IMR-90 (cell line): ENCODE measurements around the gene POLR1B. TPM values are rescaled to one million over a fixed set of nuclear protein-coding genes. Genes with fewer than 3 reads are reported as not detected.

Source experiments
- ATAC-seq: fragments of 200-7000 bp; cut with Tn5 transposase; 2 replicates; pipeline ENCODE4 v1.9.1; 2020; ENCODE audit warnings: low read depth, mild to moderate bottlenecking, moderate library complexity
- BruUV-seq: library from RNA; stranded (reverse); fragments of 400-500 nt; replicated peaks from 2 replicates; lab custom pipeline; 2021; lab: Mats Ljungman, UMichigan
- CTCF ChIA-PET: fragments of 300-600 bp; formaldehyde crosslinking; extraction: SDS; loops from one replicate; lab custom pipeline; 2021; ENCODE audit warnings: antibody characterized with exemption; lab: Yijun Ruan, JAX
- POLR2A ChIA-PET: fragments of 300-600 bp; sonication (Branson Sonifier 250); formaldehyde crosslinking; loops from one replicate; lab custom pipeline; 2022; ENCODE audit warnings: antibody characterized with exemption; ENCODE audit not compliant: unreplicated experiment; lab: Charles Lee
- DNase-seq: peaks from one replicate; pipeline ENCODE4 v3.0.0; 2013
- H2AFZ ChIP-seq: replicated peaks from 2 replicates; pipeline ENCODE3; 2013; ENCODE audit warnings: low read length, mild to moderate bottlenecking; ENCODE audit not compliant: poor library complexity
- H2AK5ac ChIP-seq: 2 replicates; pipeline ENCODE4 v1.6.1; 2013; ENCODE audit warnings: low read depth, low read length, inconsistent platforms
- H2AK9ac ChIP-seq: replicated peaks from 2 replicates; pipeline ENCODE3; 2013; ENCODE audit warnings: mild to moderate bottlenecking, low read depth, low read length, moderate library complexity; ENCODE audit not compliant: poor library complexity
- H2BK120ac ChIP-seq: 2 replicates; pipeline ENCODE4 v1.6.1; 2013; ENCODE audit warnings: low read depth, low read length, inconsistent platforms
- H2BK15ac ChIP-seq: 3 replicates; pipeline ENCODE4 v1.6.1; 2013; ENCODE audit warnings: low read depth, low read length, inconsistent platforms
- H2BK20ac ChIP-seq: 2 replicates; pipeline ENCODE4 v1.6.1; 2013; ENCODE audit warnings: low read depth, mild to moderate bottlenecking, inconsistent platforms, low read length, moderate library complexity
- H2BK5ac ChIP-seq: 2 replicates; pipeline ENCODE4 v1.6.1; 2013; ENCODE audit warnings: mild to moderate bottlenecking, low read depth, low read length, inconsistent platforms; ENCODE audit not compliant: poor library complexity, severe bottlenecking
- H3K14ac ChIP-seq: replicated peaks from 2 replicates; pipeline ENCODE4 v1.6.1; 2013; ENCODE audit warnings: low read depth, low read length, inconsistent platforms
- H3K18ac ChIP-seq: 2 replicates; pipeline ENCODE4 v1.6.1; 2013; ENCODE audit warnings: low read depth, low read length, control low read depth
- H3K23ac ChIP-seq: 2 replicates; pipeline ENCODE4 v1.6.1; 2013; ENCODE audit warnings: low read depth, low read length, inconsistent platforms
- H3K27ac ChIP-seq: 2 replicates; pipeline ENCODE4 v1.5.1; 2013; ENCODE audit warnings: mild to moderate bottlenecking, control low read depth, low read length; ENCODE audit not compliant: insufficient read depth
- H3K27me3 ChIP-seq: 2 replicates; pipeline ENCODE4 v1.6.1; 2013; ENCODE audit warnings: low read length; ENCODE audit not compliant: control insufficient read depth, insufficient read depth
- H3K36me3 ChIP-seq: 2 replicates; pipeline ENCODE4 v1.6.1; 2013; ENCODE audit warnings: low read length, mixed read lengths; ENCODE audit not compliant: control insufficient read depth, insufficient read depth
- H3K4ac ChIP-seq: 2 replicates; pipeline ENCODE4 v1.6.1; 2013; ENCODE audit warnings: low read depth, low read length, inconsistent platforms
- H3K4me1 ChIP-seq: 2 replicates; pipeline ENCODE4 v1.6.1; 2013; ENCODE audit warnings: low read length, mixed read lengths; ENCODE audit not compliant: control insufficient read depth, insufficient read depth
- H3K4me2 ChIP-seq: 2 replicates; pipeline ENCODE4 v1.6.1; 2013; ENCODE audit warnings: low read depth, mild to moderate bottlenecking, control low read depth, low read length, moderate library complexity
- H3K4me3 ChIP-seq: 2 replicates; pipeline ENCODE4 v1.5.1; 2013; ENCODE audit warnings: low read depth, mild to moderate bottlenecking, control low read depth, low read length, moderate library complexity; ENCODE audit not compliant: insufficient read depth
- H3K56ac ChIP-seq: 2 replicates; pipeline ENCODE4 v1.6.1; 2013; ENCODE audit warnings: low read length, inconsistent platforms; ENCODE audit not compliant: insufficient read depth; ENCODE audit errors: extremely low read depth
- H3K79me1 ChIP-seq, 2 experiments: 2 replicates each; pipeline ENCODE4 v1.6.1; 2013; ENCODE audit warnings: low read length in 2 of 2, inconsistent platforms in 1 of 2, low read depth in 1 of 2
- H3K9ac ChIP-seq: 2 replicates; pipeline ENCODE4 v1.6.1; 2013; ENCODE audit warnings: low read depth, low read length, control low read depth
- H3K9me1 ChIP-seq: 2 replicates; pipeline ENCODE4 v1.6.1; 2013; ENCODE audit warnings: low read length, inconsistent platforms; ENCODE audit not compliant: insufficient read depth
- H3K9me3 ChIP-seq: 2 replicates; pipeline ENCODE4 v1.6.1; 2013; ENCODE audit warnings: low read length; ENCODE audit not compliant: control insufficient read depth, insufficient read depth
- H4K20me1 ChIP-seq: 2 replicates; pipeline ENCODE4 v1.6.1; 2013; ENCODE audit warnings: low read length, inconsistent platforms; ENCODE audit not compliant: insufficient read depth
- H4K5ac ChIP-seq: 2 replicates; pipeline ENCODE4 v1.6.1; 2013; ENCODE audit warnings: mild to moderate bottlenecking, low read depth, low read length, control low read depth
- H4K8ac ChIP-seq, 2 experiments: 2 replicates each; pipeline ENCODE4 v1.6.1; 2013; ENCODE audit warnings: low read depth in 2 of 2, low read length in 2 of 2, control low read depth in 1 of 2, inconsistent platforms in 1 of 2
- H4K91ac ChIP-seq: 2 replicates; pipeline ENCODE4 v1.6.1; 2013; ENCODE audit warnings: low read depth, low read length, inconsistent platforms; ENCODE audit not compliant: insufficient read depth
- BHLHE40 ChIP-seq: fragments of 150-350 bp; IDR thresholded peaks from 2 replicates; pipeline ENCODE4 v1.6.1; 2016; ENCODE audit warnings: mild to moderate bottlenecking, low read depth, low read length
- CTCF ChIP-seq: conservative IDR thresholded peaks from 2 replicates; pipeline ENCODE4 v1.5.1; 2012; ENCODE audit warnings: mild to moderate bottlenecking, low read depth, low read length, improper control_type of control experiment
- FOS ChIP-seq: fragments of 150-350 bp; IDR thresholded peaks from 2 replicates; pipeline ENCODE4 v1.6.1; 2016; ENCODE audit warnings: low read depth, low read length
- MAFK ChIP-seq: IDR thresholded peaks from 2 replicates; pipeline ENCODE4 v1.6.1; 2012; ENCODE audit warnings: low read depth, low read length, improper control_type of control experiment
- MXI1 ChIP-seq: IDR thresholded peaks from 2 replicates; pipeline ENCODE4 v1.6.1; 2012; ENCODE audit warnings: low read depth, mild to moderate bottlenecking, low read length, moderate library complexity, borderline replicate concordance
- NFE2L2 ChIP-seq: fragments of 150-350 bp; IDR thresholded peaks from 2 replicates; pipeline ENCODE4 v1.6.1; 2016; ENCODE audit warnings: low read depth, mild to moderate bottlenecking, low read length
- RAD21 ChIP-seq: IDR thresholded peaks from 2 replicates; pipeline ENCODE4 v1.6.1; 2012; ENCODE audit warnings: low read length, improper control_type of control experiment
- RFX5 ChIP-seq: IDR thresholded peaks from 2 replicates; pipeline ENCODE4 v1.8.0; 2012; ENCODE audit warnings: low read depth, mild to moderate bottlenecking, low read length, moderate library complexity
- SMC3 ChIP-seq: fragments of 150-350 bp; IDR thresholded peaks from 2 replicates; pipeline ENCODE4 v1.6.1; 2016; ENCODE audit warnings: low read depth, mild to moderate bottlenecking, antibody characterized with exemption, low read length, moderate library complexity
- USF2 ChIP-seq: fragments of 150-350 bp; IDR thresholded peaks from 2 replicates; pipeline ENCODE4 v1.6.1; 2017; ENCODE audit warnings: mild to moderate bottlenecking, antibody characterized with exemption, low read length, low read depth
- WGBS, 2 experiments: methylation state at CpG; one replicate each; pipeline versions ENCODE4 v1.1.5 to v1.1.7; 2013; ENCODE audit warnings: missing lambda C conversion rate in 2 of 2; ENCODE audit not compliant: insufficient read length in 1 of 2; ENCODE audit errors: extremely low coverage in 2 of 2; 5-methylcytosine and 5-hydroxymethylcytosine counted together
- dilution Hi-C: fragments of 300-500 bp; cut with HindIII; formaldehyde crosslinking; loops from one replicate; pipeline ENCODE4 v1.14.3; 2018; ENCODE audit warnings: low sequenced_read_pairs; ENCODE audit not compliant: unreplicated experiment
- in situ Hi-C: fragments of 300-500 bp; cut with MboI; formaldehyde crosslinking; loops from 3 replicates; pipeline ENCODE4 v1.14.3; 2019; ENCODE audit warnings: low sequenced_read_pairs, inconsistent platforms, mixed read lengths
- intact Hi-C: fragments of 100-400 bp; cut with micrococcal nuclease; formaldehyde crosslinking; loops from 2 replicates; pipeline ENCODE4 v1.10.0; 2022
- polyA plus RNA-seq, 3 experiments: library from polyadenylated mRNA; depleted of rRNA; stranded (reverse); fragments of >200 nt; gene quantifications; 2 replicates each; pipeline ENCODE4 v1.2.3, GENCODE V29; 2012; ENCODE audit warnings: low replicate concordance in 1 of 3
- total RNA-seq: library from RNA; depleted of rRNA; stranded (reverse); fragments of >200 nt; gene quantifications from 2 replicates; pipeline ENCODE4 v1.2.3, GENCODE V29; 2012

The POLR1B gene
- total and polyA plus RNA-seq, 2 of the 4 experiments (the other 2 are of a cell fraction), result 10.5 to 24.6 TPM

GRCh38 chr2:112528541-112528940, 13.7 kb upstream of the POLR1B start:
- H2AK9ac ChIP-seq, result peak overlapping the region; percentile 28
- no peak overlapping the region for H3K4me3 ChIP-seq
- CTCF ChIA-PET, result no interaction called here
- H3K56ac ChIP-seq, result no peak overlapping the region
- H3K79me1 ChIP-seq, result peaks cover 0 to 8% of the 10 kb centered on the region in 2 experiments; a peak in 2 of 4 replicates
- H4K91ac ChIP-seq, result no peak overlapping the region
- POLR2A ChIA-PET, result no interaction called here
- 95% methylated on average over 4 of the region's 5 CpGs; no CpG with 5 or more reads in 1 of the 2 experiments for WGBS, 2 experiments
- no peak overlapping the region for H2BK5ac ChIP-seq
- no peak overlapping the region for H2BK120ac ChIP-seq
- TF ChIP-seq NFE2L2 (no peak), SMC3 (no peak), USF2 (no peak), BHLHE40 (no peak), MXI1 (no peak), CTCF (no peak), RFX5 (no peak), MAFK (no peak), FOS (no peak), RAD21 (no peak)
- H3K23ac ChIP-seq, result no peak overlapping the region
- no TSS peak for BruUV-seq
- H3K36me3 ChIP-seq, result peaks cover 24% of the 10 kb centered on the region
- H2AK5ac ChIP-seq, result no peak overlapping the region
- H3K4ac ChIP-seq, result no peak overlapping the region
- dilution Hi-C loops, result no loop called here
- no peaks in the 10 kb centered on the region for H4K20me1 ChIP-seq
- no peak overlapping the region for H2AFZ ChIP-seq
- no peak overlapping the region for H3K9ac ChIP-seq
- no peak overlapping the region for H3K4me2 ChIP-seq
- DNase-seq, result no peak
- H2BK20ac ChIP-seq, result no peak overlapping the region
- H2BK15ac ChIP-seq, result no peak overlapping the region
- H3K27ac ChIP-seq, result no peak overlapping the region
- no peak overlapping the region for H4K8ac ChIP-seq
- no peaks in the 10 kb centered on the region for H3K9me3 ChIP-seq
- no peaks in the 10 kb centered on the region for H3K9me1 ChIP-seq
- H3K27me3 ChIP-seq, result no peaks in the 10 kb centered on the region
- no peaks in the 10 kb centered on the region for H3K4me1 ChIP-seq
- in situ Hi-C loops, result no loop called here
- H3K18ac ChIP-seq, result no peak overlapping the region
- intact Hi-C loops, result no loop called here
- no peak overlapping the region for H3K14ac ChIP-seq
- no peak overlapping the region for H4K5ac ChIP-seq
- ATAC-seq, result no peak
